ENCODE data around the gene RGS1.

- no peak for TF ChIP-seq CTCF (IDR thresholded peaks at IDR 0.05)
- no peak for TF ChIP-seq POLR2A (IDR thresholded peaks at IDR 0.05)
- no peak for TF ChIP-seq POLR2AphosphoS5 (IDR thresholded peaks at IDR 0.05)
- TF ChIP-seq EP300 (IDR thresholded peaks at IDR 0.05): no peak
Observed at GRCh38 chr1:192539297-192540092, 36.1 kb upstream of the RGS1 start.
